Germinal center (tissue), 1 donor: ENCODE results near the gene SLC35B4.
A peak's percentile ranks its signal among the peaks of the same experiment; 100 is the strongest.

Source experiments
- DNase-seq: peaks from one replicate; pipeline ENCODE4 v3.0.0; 2012; ENCODE audit warnings: mixed read lengths, low spot score

Gene SLC35B4

DNA sequence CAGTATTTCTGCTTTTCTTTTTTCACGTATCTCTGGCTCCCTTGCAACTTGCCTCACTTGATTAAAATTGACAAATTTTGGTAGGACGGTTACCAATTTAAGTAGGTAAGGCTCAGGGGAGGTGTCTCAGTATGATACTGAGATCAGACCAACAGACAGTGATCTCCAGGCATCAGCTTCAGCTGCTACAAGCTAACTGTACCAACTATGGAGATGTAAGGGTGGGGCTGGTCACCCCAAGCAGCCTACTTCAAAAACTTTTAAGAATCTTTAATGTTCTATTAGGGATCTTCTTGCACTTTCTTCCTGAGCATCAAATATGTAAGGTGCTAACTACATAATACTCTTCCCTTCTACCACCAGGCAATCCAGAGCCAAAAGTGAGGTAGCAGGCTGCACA lies 26.9 kb downstream of the SLC35B4 start:
- no peak for DNase-seq

DNA sequence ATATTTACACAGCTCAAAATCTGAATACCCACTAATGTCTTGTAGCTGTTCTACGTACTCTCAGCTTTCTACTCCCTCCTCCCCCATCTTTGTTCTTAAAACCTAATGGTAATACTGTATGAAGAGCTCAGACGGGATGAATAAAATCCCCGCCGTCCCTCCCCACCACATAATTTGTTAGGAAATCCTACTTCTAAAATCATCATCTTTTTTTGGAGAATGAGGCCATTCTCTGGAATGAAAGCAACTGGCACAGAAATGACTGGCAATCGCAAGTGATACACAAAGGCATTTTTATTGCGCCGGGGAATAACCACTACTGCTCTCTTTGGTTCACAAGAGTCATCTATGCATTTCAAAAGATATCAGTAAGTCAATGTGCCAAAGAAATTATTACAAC lies 27.3 kb downstream of the SLC35B4 start:
- no peak for DNase-seq

DNA sequence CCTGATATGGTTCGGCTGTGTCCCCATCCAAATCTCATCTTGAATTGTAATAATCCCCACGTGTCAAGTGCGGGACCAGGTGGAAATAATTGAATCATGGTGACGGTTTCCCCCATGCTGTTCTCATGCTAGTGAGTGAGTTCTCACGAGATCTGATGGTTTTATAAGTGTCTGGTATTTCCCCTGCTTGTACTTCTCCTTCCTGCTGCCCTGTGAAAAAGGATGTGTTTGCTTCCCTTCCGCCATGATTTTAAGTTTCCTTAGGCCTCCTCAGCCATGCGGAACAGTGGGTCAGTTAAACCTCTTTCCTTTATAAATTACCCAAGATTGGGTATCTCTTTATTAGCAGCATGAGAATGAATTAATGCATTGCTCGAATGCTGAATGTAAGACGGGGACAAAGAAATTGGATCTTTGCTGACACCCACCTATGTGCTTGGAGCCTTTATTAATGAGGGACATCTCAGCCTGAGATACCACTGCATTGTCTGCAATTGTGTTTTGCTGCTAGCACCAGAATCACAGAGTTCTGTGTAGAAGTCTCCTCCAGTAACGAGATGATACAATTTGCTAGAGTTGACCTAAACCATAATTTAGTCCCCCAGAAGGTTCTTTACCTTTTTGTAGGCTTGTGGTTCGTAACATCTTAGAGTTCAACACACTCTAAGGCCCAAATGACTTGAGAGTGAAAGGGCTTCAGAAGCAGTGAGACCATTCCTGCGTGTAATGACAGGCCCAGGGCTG lies 28.6 kb downstream of the SLC35B4 start:
- DNase-seq: no peak

DNA sequence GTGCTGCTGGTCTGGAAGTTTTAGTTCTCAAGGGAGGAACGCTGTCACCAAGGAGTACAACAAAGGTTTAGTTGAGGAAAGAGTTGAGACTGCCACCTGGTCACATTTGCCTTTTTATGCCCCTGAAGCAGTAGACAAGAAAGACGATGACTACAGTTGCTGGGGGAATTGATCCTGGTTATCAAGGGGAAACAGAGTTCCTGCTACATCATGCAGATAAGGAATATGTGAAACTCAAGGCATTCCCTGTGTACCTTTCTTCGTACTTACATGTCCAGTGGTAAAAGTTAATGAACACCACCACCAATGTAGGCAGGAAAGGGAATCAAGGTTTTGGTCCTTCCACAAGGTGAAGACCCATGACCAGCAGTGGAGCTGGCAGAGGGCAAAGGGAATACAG lies 31.8 kb downstream of the SLC35B4 start:
- no peak for DNase-seq

DNA sequence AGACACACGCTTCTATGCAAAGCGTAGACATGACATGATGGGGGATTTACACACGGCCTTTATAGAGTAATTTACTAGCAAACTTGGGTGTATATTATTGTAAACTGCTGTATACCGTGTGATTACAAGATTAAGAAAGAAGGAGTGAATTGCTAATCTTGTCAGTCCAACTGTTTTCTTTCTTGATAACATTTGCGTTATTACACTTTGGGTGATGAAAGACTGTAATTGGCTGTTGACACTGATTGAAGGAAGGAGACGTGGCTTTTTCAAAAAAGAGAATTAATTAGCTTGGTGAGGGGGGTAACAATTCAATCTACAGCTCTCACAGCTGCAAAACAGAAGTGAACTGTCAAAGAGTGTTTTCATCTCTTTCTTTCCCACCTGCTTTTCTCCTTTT lies 32.7 kb downstream of the SLC35B4 start:
- DNase-seq: no peak

DNA sequence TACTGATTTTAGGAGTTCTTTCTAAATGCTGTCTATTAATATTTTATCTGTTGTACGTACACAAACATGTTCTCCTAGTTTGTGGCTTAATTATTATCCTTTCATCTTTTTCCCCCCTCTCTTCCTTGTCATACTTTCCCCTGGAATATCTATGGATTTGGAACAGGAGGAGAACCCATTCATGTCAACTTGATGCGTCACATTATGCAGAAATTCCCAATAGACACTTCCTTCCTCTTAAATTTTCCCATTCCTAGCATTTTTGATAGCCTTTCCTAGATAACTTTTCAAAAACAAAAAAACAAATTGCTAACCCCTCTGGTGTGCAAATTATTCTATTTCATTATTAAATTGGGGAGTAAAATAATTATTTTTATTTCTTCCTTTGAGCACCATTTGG lies 36.2 kb downstream of the SLC35B4 start:
- no peak for DNase-seq

DNA sequence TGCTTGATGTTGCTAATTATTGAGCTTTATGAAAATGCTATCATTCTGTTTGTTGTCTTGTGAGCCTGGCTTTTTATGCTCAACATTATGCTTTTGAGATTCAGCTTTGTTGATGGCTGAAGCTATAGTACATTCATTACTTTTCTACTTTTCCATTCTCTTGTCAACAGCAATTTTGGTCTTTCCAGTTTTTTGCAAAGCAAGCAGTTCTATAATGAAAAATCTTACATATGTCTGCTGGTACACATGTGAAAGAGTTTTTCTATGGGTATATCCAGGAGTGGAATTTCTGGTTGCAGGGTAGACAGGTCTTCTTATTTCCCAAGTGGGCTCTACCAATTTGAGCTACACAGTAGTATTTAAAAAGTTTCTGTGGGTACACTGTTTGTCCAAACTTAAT lies 36.8 kb downstream of the SLC35B4 start:
- no peak for DNase-seq

DNA sequence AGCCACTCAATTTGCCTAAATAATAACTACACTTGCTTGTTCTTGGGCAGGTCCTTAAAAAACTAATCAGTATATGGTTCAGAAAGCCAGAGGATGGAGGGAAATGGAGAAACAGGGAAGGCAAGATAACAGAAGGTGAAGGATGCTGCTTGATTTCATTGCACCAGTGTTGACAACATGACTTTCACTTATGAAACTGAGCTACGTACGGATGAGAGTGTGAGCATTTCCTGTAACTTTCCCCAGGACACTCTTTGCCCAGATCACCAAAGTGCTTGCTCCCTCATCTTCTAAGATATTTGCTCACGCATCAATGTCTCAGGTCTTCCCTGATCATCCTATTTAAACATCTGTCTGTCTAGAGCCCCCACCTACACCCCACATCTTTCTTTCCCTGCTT lies 37.4 kb downstream of the SLC35B4 start:
- DNase-seq: no peak

DNA sequence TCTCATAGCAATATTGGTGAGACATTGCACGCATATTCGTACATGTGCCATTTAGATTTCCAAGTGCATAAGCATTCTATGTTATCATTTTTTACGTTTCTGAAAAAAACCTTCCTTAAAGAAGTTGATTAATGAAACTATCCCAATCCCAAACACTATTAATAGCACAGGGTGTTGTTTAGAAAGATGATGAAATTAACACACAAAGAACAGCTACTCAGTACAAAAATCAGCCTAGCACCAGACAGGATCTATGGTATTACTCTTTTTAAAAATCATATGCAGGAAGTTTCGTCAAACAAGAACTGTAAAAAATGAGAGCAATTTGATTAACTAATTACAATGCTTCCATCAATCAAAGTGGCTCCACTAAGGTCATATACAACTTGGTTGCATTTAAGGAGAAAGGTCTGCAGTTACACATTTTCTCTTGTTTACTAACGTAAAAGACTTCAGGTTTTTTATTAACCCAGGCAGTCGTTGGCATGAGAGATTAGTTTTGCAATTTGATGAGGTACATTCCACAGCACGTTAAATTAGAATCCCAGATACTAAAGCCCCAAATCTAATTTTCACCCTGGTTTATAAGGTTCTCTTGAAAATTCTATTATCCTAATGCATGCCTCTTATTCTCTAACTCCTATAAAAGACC lies 38.1 kb downstream of the SLC35B4 start:
- no peak for DNase-seq

DNA sequence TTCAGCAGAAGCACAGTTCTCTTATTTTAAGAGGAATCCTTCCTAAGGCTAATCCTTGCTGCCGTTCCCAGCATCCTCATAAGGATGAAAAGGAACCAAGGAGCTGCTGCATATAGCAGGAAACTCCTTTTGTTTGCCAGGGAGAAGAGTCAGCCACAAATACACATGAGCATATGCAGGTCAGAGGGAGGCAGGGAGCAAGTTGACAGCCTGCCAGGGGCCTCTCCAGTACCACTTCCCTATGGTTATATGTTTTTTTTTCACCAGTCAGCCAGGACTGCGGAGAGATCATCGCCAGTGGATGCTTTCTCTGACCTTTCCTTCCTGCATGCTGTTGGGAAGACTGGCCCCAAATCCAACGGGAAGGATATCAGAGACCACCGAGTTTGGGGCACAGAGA lies 39.8 kb downstream of the SLC35B4 start:
- DNase-seq: no peak

DNA sequence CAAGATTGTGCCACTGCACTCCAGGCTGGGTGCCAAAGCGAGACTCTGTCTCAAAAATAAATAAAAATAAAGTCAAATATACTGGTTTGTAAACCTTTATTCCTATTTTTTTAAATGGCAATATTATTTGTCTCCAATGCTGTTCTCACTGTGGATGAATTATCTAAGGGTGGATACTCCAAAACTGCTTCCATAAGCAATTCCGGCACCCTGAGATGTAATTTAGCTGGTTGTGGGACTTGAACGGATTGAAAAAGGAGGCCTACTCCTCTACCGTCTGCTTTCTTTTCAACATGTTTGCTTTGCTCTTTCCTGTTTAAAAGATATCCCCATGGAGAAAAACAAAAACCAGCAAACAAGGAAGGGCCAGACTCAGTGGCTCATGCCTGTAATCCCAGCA lies 54.4 kb downstream of the SLC35B4 start:
- DNase-seq: no peak

DNA sequence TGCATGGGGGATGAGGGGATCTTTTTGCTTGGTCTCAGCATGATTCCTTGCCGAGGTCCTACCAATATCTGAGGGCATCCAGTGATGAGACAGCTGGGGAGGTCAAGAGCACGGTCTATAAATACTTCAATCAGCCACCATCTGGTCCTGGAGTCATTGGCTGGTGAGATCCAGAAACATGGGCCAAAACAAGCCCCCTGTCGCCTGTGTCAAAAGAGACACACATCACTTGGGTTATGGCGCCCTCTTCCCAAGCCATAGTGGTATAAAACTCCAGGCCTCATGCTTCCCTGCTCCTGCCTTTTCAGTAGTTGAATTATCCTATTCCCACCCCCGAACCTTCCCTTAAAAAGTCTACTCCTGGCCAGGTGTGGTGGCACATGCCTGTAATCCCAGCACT lies 60.9 kb downstream of the SLC35B4 start:
- no peak for DNase-seq

DNA sequence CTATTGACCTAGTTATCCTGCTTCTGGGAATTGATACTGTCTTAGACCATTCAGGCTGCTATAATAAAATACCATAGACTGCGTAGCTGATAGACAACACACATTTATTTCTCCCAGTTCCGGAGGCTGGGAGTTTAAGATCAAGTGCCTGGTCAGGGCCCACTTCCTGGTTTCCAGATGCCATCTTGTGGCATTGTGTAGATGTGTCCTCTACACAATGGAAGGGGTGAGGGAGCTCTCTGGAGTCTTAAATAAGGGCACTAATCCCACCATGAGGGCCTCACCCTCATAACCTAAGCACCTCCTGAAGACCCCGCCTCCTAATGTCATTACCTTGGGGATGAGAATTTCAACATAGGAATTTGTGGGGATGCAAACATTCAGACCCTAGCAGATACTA lies 62.4 kb downstream of the SLC35B4 start:
- no peak for DNase-seq

DNA sequence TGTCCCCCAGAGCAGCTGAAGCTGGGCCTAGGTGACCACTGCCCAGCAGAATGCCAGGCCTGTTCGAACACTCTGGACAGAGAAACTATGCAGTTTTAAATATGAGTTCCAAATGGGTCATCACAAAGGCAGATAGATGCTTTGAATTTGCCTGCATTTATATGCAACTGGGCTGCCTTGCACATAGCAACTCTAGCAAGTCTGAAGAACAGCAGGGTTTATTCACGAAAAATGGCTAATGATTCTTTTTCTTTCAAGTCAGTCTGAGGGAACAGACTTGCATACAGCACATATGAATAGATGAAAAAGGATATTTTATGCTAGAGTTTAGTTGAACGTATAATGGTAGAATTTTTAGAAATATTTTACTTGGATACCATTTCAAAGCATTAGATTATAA lies 68.5 kb downstream of the SLC35B4 start:
- DNase-seq: no peak

DNA sequence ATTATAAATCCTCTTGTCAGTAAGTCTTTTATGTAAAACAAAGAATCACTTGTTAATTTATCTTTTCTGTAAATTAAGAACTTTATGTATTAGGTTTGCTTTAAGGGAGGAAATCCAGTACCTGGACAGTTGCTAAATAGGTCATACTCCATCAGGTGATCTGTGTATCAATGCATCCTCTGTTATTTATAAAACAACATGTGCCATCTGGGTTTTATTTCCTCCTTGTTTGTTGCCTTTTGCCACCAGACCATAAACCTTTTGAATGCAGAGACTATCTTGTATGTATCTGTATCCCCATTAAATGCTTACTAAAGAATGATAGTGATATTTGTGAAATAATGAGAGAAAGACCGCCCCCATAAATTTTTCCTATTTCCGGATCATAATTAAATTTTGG lies 70.0 kb downstream of the SLC35B4 start:
- DNase-seq: no peak

DNA sequence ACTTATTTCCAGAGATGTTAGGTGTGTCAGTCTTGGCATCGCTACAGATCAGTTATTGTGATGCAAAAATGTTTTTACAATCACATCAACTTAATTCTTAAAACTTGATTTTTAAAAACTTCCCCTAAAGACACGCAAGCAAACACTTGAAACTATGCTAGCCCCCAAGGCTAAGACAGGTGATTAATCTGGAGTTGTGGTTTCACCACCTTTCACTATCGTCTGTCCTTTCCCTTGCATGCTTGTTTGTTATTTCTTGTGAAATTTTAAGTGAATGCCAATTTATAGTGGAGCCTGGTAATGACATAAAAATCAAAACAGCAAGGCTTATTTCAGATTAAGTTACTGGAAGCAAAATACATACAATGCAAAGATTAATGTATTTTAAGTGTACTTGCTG lies 70.4 kb downstream of the SLC35B4 start:
- no peak for DNase-seq

DNA sequence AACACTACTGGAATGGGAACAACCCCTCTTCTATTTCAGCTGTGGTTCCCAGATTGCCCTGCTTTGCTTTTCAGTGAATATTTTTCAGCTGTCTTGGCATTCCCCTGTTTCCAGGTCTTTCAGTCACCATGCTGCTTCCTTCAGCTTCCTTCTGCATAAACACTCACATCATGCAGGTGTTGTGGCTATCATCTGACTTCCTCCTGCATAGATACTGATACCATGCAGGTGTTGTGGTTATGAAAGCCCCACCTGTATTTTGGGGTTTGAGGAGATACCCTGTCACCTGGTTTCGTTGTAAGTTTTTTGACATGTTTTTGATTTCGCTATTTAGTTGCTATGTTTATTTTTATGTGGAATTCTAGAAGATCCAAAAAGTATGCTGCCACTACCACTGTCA lies 71.5 kb downstream of the SLC35B4 start:
- peak; percentile 10 for DNase-seq
